ENCODE data around the gene TMEM165. TPM values are rescaled to one million over a fixed set of nuclear protein-coding genes. Genes with fewer than 3 reads are reported as not detected.

The TMEM165 gene
- total RNA-seq, 1 experiment from 2014 or later = 148 TPM

DNA sequence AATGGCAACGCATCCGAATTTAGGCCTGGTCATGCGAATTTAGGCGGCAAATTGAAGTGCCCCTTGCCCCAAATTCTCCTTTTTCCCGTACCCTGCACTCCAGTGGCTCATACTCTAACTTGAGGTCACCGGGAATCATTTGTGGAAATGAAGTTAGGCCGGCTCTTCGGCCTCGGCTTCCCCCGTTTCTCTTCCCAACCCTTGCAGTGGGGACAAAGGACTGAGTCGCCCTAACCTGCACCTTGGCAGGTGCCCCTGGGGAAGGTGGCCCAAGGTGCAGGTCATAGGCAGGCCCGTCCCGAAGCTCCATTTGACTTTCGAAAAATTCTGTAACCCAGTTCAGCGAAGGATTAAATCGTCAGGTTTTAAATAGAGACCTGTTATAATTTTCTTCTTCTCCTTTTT lies 48.9 kb upstream of the TMEM165 start:
- H3K4me3 ChIP-seq (ENCODE audit: low read length) = peak overlapping the region; percentile 86
- no peak for TF ChIP-seq EZH2phosphoT487 (IDR thresholded peaks at IDR 0.05; ENCODE audit: borderline replicate concordance, low read length)
- TF ChIP-seq, protein P1, sequence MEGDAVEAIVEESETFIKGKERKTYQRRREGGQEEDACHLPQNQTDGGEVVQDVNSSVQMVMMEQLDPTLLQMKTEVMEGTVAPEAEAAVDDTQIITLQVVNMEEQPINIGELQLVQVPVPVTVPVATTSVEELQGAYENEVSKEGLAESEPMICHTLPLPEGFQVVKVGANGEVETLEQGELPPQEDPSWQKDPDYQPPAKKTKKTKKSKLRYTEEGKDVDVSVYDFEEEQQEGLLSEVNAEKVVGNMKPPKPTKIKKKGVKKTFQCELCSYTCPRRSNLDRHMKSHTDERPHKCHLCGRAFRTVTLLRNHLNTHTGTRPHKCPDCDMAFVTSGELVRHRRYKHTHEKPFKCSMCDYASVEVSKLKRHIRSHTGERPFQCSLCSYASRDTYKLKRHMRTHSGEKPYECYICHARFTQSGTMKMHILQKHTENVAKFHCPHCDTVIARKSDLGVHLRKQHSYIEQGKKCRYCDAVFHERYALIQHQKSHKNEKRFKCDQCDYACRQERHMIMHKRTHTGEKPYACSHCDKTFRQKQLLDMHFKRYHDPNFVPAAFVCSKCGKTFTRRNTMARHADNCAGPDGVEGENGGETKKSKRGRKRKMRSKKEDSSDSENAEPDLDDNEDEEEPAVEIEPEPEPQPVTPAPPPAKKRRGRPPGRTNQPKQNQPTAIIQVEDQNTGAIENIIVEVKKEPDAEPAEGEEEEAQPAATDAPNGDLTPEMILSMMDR (conservative IDR thresholded peaks at IDR 0.05; ENCODE audit: low read depth, low read length) = no peak
- TF ChIP-seq EZH2 (IDR thresholded peaks at IDR 0.05; ENCODE audit: low read length, unreplicated experiment) = no peak
- H3K79me2 ChIP-seq (ENCODE audit: low read length) = peaks cover 25% of the 10 kb centered on the region; the same call in 1 of the 2 replicates
- CTCF ChIA-PET = interaction anchor here (1.7 to 2.5 kb wide), 2 partner anchors 47 to 203 kb away, joined by 8 to 9 read pairs; no protein-coding TSS in a partner anchor
- H2AFZ ChIP-seq (ENCODE audit: low read length) = peak overlapping the region; percentile 76
- H3K4me2 ChIP-seq (ENCODE audit: low read length) = peak overlapping the region; percentile 96
- intact Hi-C loops (cut with micrococcal nuclease) = loop anchor here (1.0 to 5.0 kb wide), 5 partner anchors 21 to 520 kb away; no protein-coding TSS in a partner anchor
- H3K9me3 ChIP-seq (ENCODE audit: low read length) = no peaks in the 10 kb centered on the region
- no peaks in the 10 kb centered on the region for H3K36me3 ChIP-seq (ENCODE audit: low read depth, low read length)
- H3K27ac ChIP-seq (ENCODE audit: low read length) = peak overlapping the region; percentile 81
- no peaks in the 10 kb centered on the region for H3K27me3 ChIP-seq (ENCODE audit: low read length)
- H3K9me2 ChIP-seq (replicated peaks; ENCODE audit: low read length) = no peaks in the 10 kb centered on the region
- TSS peak; percentile 53 for BruUV-seq (replicated peaks)
- H3K4me1 ChIP-seq (ENCODE audit: insufficient read depth, low read length) = peaks cover 49% of the 10 kb centered on the region
- ATAC-seq = peak; percentile 0; the same call in 1 of the 2 replicates
- peak overlapping the region; percentile 88 for H3K9ac ChIP-seq (ENCODE audit: low read length)
- no peak for DNase-seq
- no peaks in the 10 kb centered on the region for H4K20me1 ChIP-seq (ENCODE audit: low read length)
- no peaks in the 10 kb centered on the region for H3F3A ChIP-seq (ENCODE audit: low read length, unreplicated experiment)
- POLR2A ChIA-PET (ENCODE audit: unreplicated experiment) = interaction anchor here (0.6 kb wide), 2 partner anchors 362 to 660 kb away, joined by 3 read pairs; no protein-coding TSS in a partner anchor

DNA sequence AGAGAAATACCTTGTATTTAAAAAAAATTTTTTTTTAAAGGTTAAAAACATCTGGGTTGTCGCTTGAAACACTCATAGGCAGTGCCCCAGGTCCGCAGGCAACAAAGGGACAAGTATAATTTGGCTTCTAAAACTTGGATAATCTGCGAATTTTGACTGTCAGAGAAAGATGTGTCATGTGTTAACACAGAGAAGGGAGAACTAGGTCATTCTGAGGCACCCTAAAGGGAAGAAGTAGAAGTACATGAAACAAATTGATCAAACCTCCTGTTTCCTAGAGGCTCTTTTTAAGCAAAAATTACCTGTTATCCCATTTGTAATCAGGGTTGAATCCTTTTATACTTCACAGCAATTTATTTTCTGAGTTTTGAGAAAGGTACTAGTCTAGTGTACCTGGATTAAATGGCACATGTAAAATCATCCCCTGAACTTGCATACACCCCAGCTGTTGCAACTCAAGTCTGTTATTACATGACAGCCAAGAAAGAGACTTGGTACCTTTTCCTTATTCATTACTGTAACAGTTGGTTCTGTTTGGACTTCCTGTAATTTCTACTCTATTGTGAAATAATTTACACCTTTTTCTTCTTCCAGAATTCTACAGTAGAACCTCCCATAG lies 48.0 kb upstream of the TMEM165 start:
- no peaks in the 10 kb centered on the region for H3K36me3 ChIP-seq (ENCODE audit: low read depth, low read length)
- DNase-seq (peak; percentile 42), ATAC-seq (no peak)
- no peaks in the 10 kb centered on the region for H4K20me1 ChIP-seq (ENCODE audit: low read length)
- H3K9me2 ChIP-seq (replicated peaks; ENCODE audit: low read length) = no peaks in the 10 kb centered on the region
- H3K79me2 ChIP-seq (ENCODE audit: low read length) = peaks cover 25% of the 10 kb centered on the region; the same call in 1 of the 2 replicates
- no peaks in the 10 kb centered on the region for H3K27me3 ChIP-seq (ENCODE audit: low read length)
- BruUV-seq (replicated peaks) = no TSS peak
- TF ChIP-seq EZH2 (IDR thresholded peaks at IDR 0.05; ENCODE audit: low read length, unreplicated experiment) = no peak
- TF ChIP-seq EZH2phosphoT487 (IDR thresholded peaks at IDR 0.05; ENCODE audit: borderline replicate concordance, low read length) = no peak
- TF ChIP-seq, protein P1 (conservative IDR thresholded peaks at IDR 0.05; ENCODE audit: low read depth, low read length) = 0 out of 2 replicates have a peak, but pooled peaks have one; percentile 21
- H3K4me3 ChIP-seq (ENCODE audit: low read length) = peak overlapping the region; percentile 17; the same call in 1 of the 2 replicates
- peak overlapping the region; percentile 96 for H3K4me2 ChIP-seq (ENCODE audit: low read length)
- peaks cover 49% of the 10 kb centered on the region for H3K4me1 ChIP-seq (ENCODE audit: insufficient read depth, low read length)
- POLR2A ChIA-PET (ENCODE audit: unreplicated experiment) = no interaction called here
- no peaks in the 10 kb centered on the region for H3K9me3 ChIP-seq (ENCODE audit: low read length)
- H3K27ac ChIP-seq (ENCODE audit: low read length) = peak overlapping the region; percentile 79
- H3F3A ChIP-seq (ENCODE audit: low read length, unreplicated experiment) = no peaks in the 10 kb centered on the region
- no peak overlapping the region for H2AFZ ChIP-seq (ENCODE audit: low read length)
- H3K9ac ChIP-seq (ENCODE audit: low read length) = peak overlapping the region; percentile 42
- intact Hi-C loops (cut with micrococcal nuclease) = loop anchor here (1.0 to 5.0 kb wide), 7 partner anchors 11 to 520 kb away; no protein-coding TSS in a partner anchor
- CTCF ChIA-PET = interaction anchor here (2.5 kb wide), 1 partner anchor 202 kb away, joined by 9 read pairs; no protein-coding TSS in a partner anchor

All from PC-3 (cell line).